HEK293T (cell line): ENCODE data around the gene GATA6.

Experiments used
- CTCF ChIA-PET: fragments of 350-600 bp; formaldehyde crosslinking; extraction: SDS; loops from one replicate; lab custom pipeline; 2021; ENCODE audit warnings: antibody characterized with exemption, inconsistent platforms; lab: Yijun Ruan, JAX
- POLR2A ChIA-PET: fragments of 350-600 bp; formaldehyde crosslinking; extraction: SDS; loops from one replicate; lab custom pipeline; 2020; ENCODE audit warnings: antibody characterized with exemption, inconsistent platforms; lab: Yijun Ruan, JAX
- DNase-seq: peaks from one replicate; pipeline ENCODE4 v3.0.0; 2012; ENCODE audit warnings: mixed read lengths; ENCODE audit errors: extremely low spot score
- ARNT ChIP-seq: fragments of 450-650 bp; IDR thresholded peaks from 2 replicates; pipeline ENCODE4 v1.6.1; 2017; ENCODE audit warnings: mild to moderate bottlenecking
- BHLHE40 ChIP-seq: fragments of 450-650 bp; IDR thresholded peaks from 2 replicates; pipeline ENCODE4 v1.6.1; 2016; ENCODE audit warnings: mild to moderate bottlenecking, moderate library complexity, borderline replicate concordance
- CTBP1 ChIP-seq: fragments of 450-650 bp; IDR thresholded peaks from 2 replicates; pipeline ENCODE4 v1.6.1; 2016; ENCODE audit warnings: borderline replicate concordance
- ELF4 ChIP-seq: fragments of 450-650 bp; IDR thresholded peaks from 2 replicates; pipeline ENCODE4 v1.6.1; 2017; ENCODE audit warnings: antibody characterized with exemption
- FOXA1 ChIP-seq: fragments of 450-650 bp; IDR thresholded peaks from 2 replicates; pipeline ENCODE4 v1.6.1; 2016; ENCODE audit warnings: mild to moderate bottlenecking
- FOXK2 ChIP-seq: fragments of 450-650 bp; IDR thresholded peaks from 2 replicates; pipeline ENCODE4 v1.6.1; 2016; ENCODE audit warnings: mild to moderate bottlenecking
- FOXM1 ChIP-seq: fragments of 450-650 bp; IDR thresholded peaks from 2 replicates; pipeline ENCODE4 v1.6.1; 2017; ENCODE audit warnings: mild to moderate bottlenecking, borderline replicate concordance
- HDGF ChIP-seq: fragments of 450-650 bp; IDR thresholded peaks from 2 replicates; pipeline ENCODE4 v1.6.1; 2017; ENCODE audit warnings: antibody characterized with exemption, borderline replicate concordance
- L3MBTL2 ChIP-seq: fragments of 450-650 bp; conservative IDR thresholded peaks from 2 replicates; pipeline ENCODE4 v1.6.1; 2016; ENCODE audit warnings: mild to moderate bottlenecking
- LEF1 ChIP-seq: fragments of 450-650 bp; IDR thresholded peaks from 2 replicates; pipeline ENCODE4 v1.6.1; 2017; ENCODE audit warnings: mild to moderate bottlenecking, borderline replicate concordance
- NFRKB ChIP-seq: fragments of 450-650 bp; IDR thresholded peaks from 2 replicates; pipeline ENCODE4 v1.6.1; 2016; ENCODE audit warnings: mild to moderate bottlenecking, moderate library complexity
- PKNOX1 ChIP-seq: fragments of 450-650 bp; IDR thresholded peaks from 2 replicates; pipeline ENCODE4 v1.6.1; 2016
- SP1 ChIP-seq: fragments of 450-650 bp; IDR thresholded peaks from 2 replicates; pipeline ENCODE4 v1.6.1; 2017
- SUZ12 ChIP-seq: fragments of 450-650 bp; IDR thresholded peaks from 2 replicates; pipeline ENCODE4 v1.6.1; 2016; ENCODE audit warnings: mild to moderate bottlenecking
- TARDBP ChIP-seq: fragments of 450-650 bp; IDR thresholded peaks from 2 replicates; pipeline ENCODE4 v1.6.1; 2016
- ZNF384 ChIP-seq: fragments of 450-650 bp; IDR thresholded peaks from 2 replicates; pipeline ENCODE4 v1.6.1; 2016

GATA6 gene

DNA sequence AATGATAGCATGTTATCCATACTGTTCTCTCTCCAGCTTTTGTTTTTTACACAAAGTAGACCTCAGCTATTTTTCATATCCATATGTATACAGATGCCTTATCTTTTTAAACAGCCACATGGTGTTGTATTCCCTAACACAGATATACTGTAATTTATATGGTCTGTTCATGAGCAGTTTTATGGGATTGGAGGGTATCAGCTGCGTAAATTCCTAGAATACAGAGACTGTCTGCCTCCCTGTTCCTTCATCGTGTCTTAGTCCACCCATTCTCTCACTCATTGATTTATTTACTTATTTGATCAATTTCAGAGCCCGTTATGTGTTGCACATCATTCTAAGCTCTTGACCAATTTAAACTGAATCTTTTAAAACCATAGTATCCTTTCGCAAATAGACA lies 80.6 kb downstream of the GATA6 start:
- ChIA-PET POLR2A (interaction anchor here (1.1 kb wide), 1 partner anchor 98 kb away, joined by 3 read pairs; no protein-coding TSS in a partner anchor), CTCF (interaction anchor here (0.6 to 1.3 kb wide), 2 partner anchors 32 to 80 kb away, joined by 4 read pairs; no protein-coding TSS in a partner anchor)
- no peak for TF ChIP-seq ARNT
- no peak for TF ChIP-seq ZNF384
- TF ChIP-seq NFRKB = no peak
- TF ChIP-seq SP1 = no peak
- no peak for TF ChIP-seq FOXA1
- no peak for TF ChIP-seq PKNOX1
- TF ChIP-seq TARDBP = no peak
- TF ChIP-seq BHLHE40 = no peak
- no peak for TF ChIP-seq L3MBTL2
- TF ChIP-seq LEF1 = no peak
- TF ChIP-seq SUZ12 = no peak
- TF ChIP-seq ELF4 = no peak
- TF ChIP-seq FOXM1 = no peak
- TF ChIP-seq FOXK2 = no peak
- TF ChIP-seq HDGF = no peak
- TF ChIP-seq CTBP1 = no peak
- DNase-seq = no peak

DNA sequence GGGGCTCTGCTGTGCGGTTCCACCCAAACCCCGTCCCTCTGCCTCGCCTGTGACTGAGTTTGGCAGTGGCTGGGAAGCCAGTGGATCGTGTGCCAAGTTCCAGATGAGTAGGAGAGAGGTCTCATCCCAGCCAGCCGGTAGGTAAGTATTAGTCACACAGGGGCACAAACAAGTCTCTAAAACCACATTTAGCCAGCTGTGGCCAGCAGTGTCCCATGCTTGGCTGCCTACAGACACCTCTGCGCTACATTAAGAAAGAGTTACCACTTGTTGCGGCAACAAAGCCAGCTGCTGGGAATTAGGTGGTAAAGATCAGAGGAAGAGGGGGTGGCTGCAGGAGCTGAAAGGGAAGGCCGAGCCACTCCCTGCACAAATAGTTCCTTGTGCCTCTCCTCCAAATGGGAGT lies 81.2 kb downstream of the GATA6 start:
- ChIA-PET CTCF (interaction anchor here (0.6 kb wide), 1 partner anchor 80 kb away, joined by 4 read pairs; no protein-coding TSS in a partner anchor), POLR2A (interaction anchor here (1.1 kb wide), 1 partner anchor 97 kb away, joined by 3 read pairs; no protein-coding TSS in a partner anchor)
- no peak for DNase-seq
- TF ChIP-seq HDGF = no peak
- TF ChIP-seq SP1 = no peak
- no peak for TF ChIP-seq FOXK2
- no peak for TF ChIP-seq FOXA1
- no peak for TF ChIP-seq TARDBP
- no peak for TF ChIP-seq LEF1
- TF ChIP-seq L3MBTL2 = no peak
- no peak for TF ChIP-seq PKNOX1
- TF ChIP-seq ELF4 = no peak
- no peak for TF ChIP-seq FOXM1
- no peak for TF ChIP-seq SUZ12
- TF ChIP-seq ARNT = no peak
